Skin epidermis (tissue), 12 donors: ENCODE results near the gene EML4.
A peak's percentile ranks its signal among the peaks of the same experiment; 100 is the strongest.
"Not testable (repeated sequence)": the region's sequence is repeated elsewhere in the genome, so short reads cannot be mapped to it uniquely, and the experiment has no call there.

Source experiments
- H3K27ac ChIP-seq, 21 experiments: fragments of 200-600 bp; sonication (generic) in 11 of 21; one replicate each; pipeline ENCODE4 v1.5.0; 2020; ENCODE audit warnings: mild to moderate bottlenecking in 3 of 21, inconsistent platforms in 2 of 21, moderate library complexity in 2 of 21
- H3K4me3 ChIP-seq, 7 experiments: fragments of 200-600 bp; sonication (generic) in 2 of 7; one replicate each; pipeline ENCODE4 v1.5.0; 2020; ENCODE audit warnings: inconsistent platforms in 2 of 7, mild to moderate bottlenecking in 2 of 7, moderate library complexity in 1 of 7

EML4 gene

GRCh38 chr2:42168459-42169099, 574 bp upstream of the EML4 start:
- Histone ChIP-seq H3K27ac (peak overlapping the region in 15 of 21 experiments; percentile 7 to 92 (median 62)), H3K4me3 (peak overlapping the region in 2 of 7 experiments; percentile 15 to 17)

DNA sequence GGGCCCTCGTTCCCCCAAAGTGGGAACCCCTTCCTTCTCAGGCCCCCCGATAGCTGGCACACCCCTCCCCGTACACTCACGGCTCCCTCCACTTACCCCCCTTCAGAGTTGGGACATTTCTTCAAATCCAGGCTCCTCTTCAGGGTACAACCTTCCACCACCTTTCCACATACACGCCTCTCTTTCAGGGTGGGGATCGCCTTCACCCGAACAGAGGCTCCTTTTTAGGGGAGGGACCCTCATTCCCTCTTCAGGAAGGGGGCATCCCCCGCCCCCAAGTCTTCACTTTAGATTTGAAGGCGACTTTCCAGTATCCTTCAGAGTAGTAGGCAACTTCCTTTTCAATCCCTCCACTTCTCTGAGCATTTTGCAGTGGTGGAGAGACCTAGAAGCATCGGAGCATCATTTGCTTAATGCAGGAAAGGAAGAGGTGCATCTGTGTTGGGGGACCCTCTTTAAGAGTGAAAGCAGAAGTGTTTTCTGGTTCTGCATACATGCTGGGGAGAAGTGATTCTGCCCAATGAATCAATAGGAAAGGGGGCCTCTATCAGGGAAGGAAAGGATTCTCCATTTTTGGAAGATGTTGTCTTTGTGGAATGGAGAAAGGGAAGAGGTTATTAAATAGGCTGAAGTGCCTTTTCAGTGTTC, 845 bp downstream of the EML4 start:
- Histone ChIP-seq H3K27ac (peak overlapping the region; percentile 72 to 97 (median 92)), H3K4me3 (peak overlapping the region; percentile 73 to 93 (median 84))

DNA sequence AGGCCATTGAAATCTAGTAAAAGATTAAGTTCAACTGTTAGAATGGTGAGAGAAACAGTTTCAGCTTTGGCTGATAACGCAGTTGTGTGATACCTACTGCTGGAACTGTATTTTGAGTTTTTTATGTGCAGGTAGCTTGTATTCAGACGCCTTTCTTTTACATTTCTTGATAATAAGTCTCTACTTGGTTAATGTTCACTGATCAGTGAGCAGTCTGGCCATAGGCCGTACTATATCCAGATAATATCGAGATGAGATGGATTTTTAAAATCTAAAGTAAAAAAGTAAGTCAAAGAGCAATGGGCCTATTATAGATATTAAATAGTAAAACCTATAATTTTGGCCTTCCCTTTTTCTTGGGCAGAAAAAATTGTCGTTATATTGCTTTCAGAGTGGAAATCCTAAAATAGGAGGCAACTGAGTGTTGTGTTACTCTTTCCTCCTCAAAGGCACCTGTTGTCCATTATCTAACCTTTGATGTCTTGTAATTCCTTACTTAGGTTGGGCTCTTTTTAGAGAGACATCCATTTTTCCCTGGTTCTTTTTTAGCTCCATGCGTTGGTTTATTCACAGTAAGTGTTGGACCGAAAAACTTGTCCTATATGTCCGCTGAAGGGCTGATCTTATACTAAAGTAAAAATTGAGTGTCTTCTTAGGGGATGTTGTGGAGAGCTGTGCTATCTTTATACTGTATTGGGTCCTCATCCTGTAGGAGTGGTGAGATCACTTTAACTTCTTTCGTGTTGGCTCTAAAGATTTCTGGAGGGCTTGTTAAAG, 1.7 kb downstream of the EML4 start:
- Histone ChIP-seq H3K4me3 (peak overlapping the region; percentile 73 to 93 (median 84)), H3K27ac (peak overlapping the region in 18 of 21 experiments; percentile 18 to 97 (median 92))

DNA sequence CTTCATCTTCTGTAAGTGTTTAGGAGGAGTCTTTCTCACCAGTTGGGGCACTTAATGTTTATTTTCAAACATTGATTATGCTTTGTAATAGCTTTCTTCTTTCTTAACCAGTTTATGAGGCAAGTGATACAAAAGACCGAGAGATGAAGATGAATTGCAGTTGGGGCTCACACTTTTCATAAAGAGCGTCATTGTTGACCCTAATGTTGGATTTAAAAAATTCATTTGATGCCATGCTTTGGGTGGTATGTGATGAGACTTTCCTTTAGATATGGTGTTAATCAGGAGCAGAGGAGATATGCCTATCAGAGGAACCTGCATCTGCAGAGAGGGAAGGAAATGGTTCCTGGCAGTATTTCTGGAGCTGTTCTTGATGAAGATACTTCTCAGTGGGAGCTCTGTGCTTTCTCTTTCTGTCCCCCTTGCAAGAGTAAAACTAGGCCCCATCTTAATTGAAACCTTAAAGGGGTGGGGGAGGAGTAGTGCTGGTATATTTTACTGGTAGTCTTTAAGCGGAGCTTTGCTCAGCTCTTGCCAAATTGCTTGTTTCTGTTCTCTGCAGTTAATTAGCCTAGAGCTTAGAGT, 2.3 kb downstream of the EML4 start:
- Histone ChIP-seq H3K27ac (peak overlapping the region in 15 of 21 experiments; percentile 18 to 97 (median 92)), H3K4me3 (peak overlapping the region in 4 of 7 experiments; percentile 73 to 87 (median 80))

- Histone ChIP-seq H3K27ac (peak overlapping the region in 11 of 21 experiments; percentile 25 to 96 (median 90)), H3K4me3 (peak overlapping the region in 3 of 7 experiments; percentile 73 to 84 (median 77))
Observed at GRCh38 chr2:42172020-42172419, 2.9 kb downstream of the EML4 start.

DNA sequence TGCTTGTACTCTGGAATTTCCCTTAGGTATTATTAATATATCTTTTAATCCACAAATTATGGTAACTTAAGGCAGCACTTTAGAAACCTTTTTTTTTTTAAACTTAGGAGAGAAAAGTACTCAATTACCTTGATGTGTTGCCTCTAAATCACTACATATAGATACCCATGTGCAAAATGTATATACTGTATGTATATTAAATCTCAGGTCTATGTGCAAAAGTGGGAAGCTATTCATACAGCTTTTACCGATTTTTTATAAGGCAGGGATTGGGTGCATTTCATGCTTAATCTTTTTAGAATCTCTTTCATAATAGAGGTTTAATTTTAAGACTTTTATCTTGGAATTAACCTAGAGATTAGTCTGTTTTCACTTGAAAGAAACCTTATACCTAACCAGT, 3.4 kb downstream of the EML4 start:
- Histone ChIP-seq H3K4me3 (peak overlapping the region in 1 of 7 experiments; percentile 73), H3K27ac (peak overlapping the region in 6 of 21 experiments; percentile 22 to 95 (median 74))

GRCh38 chr2:42173467-42173866, 4.3 kb downstream of the EML4 start:
- H3K27ac ChIP-seq: peak overlapping the region in 2 of 21 experiments; percentile 2 to 94
- not testable (repeated sequence) for H3K4me3 ChIP-seq

DNA sequence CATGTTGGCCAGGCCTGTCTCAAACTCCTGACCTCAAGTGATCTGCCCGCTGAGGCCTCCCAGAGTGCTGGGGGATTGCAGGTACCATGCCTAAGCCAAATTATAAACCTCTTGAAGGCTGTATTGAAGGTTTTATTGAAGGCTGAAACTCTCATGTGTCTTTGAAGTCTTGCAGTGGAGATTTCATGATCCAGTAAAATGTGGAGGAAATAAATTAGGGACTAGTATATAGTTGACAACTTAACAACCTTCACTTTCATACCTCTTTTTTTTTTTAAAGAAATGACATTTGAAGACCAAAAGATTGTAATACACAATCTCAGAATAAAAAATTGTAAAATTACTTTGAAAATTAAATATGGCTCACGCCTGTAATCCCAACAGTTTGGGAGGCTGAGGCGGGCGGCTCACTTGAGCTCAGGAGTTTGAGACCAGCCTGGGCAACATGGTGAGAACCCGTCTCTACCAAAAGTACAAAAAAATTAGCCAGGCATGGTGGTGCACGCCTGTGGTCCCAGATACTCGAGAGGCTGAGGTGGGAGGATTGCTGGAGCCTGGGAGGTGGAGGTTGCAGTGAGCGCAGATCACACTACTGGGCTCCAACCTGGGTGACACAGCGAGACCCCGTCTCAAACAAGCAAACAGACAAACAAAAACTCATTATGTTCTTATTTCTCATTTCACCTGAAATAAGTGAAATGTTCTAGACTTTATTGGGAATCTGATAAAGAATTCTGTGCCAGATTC, 8.0 kb downstream of the EML4 start:
- H3K4me3 ChIP-seq: no peak overlapping the region

GRCh38 chr2:42178335-42178734, 9.2 kb downstream of the EML4 start:
- Histone ChIP-seq H3K27ac (no peak overlapping the region), H3K4me3 (no peak overlapping the region)

More for the DNA sequence above, 8.0 kb downstream of the EML4 start:
- peak overlapping the region in 1 of 21 experiments; percentile 16 for H3K27ac ChIP-seq

- Histone ChIP-seq H3K4me3 (no peak overlapping the region), H3K27ac (peak overlapping the region in 1 of 21 experiments; percentile 6)
Observed at GRCh38 chr2:42180300-42180699, 11.1 kb downstream of the EML4 start.

DNA sequence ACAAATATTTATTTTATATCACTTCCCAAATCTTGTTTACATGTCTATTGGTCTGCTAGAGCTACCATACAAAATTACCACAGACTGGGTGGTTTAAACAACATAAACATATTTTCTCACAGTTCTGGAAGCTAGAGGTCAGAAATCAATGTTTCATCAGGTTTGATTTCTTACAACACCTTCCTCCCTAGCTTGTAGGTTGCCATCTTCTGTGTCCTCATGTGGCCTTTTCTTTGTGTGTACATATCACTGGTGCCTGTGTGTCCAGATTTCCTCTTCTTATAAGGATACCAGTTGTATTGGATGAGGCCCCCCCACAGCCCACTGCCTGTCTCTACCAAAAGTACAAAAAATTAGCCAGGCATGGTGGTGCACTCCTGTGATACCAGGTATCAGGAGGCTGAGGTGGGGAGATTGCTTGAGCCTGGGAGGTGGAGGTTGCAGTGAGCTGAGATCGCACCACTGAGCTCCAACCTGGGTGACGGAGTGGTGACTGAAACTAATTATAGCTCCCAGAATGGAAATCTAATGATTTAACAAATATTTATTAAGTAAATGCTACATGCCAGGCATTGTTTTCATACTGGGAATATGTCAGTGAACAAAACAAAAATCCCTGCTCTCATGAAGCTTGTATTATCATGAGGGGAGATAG, 13.6 kb downstream of the EML4 start:
- H3K4me3 ChIP-seq: no peak overlapping the region
- H3K27ac ChIP-seq: no peak overlapping the region

GRCh38 chr2:42183775-42184174, 14.6 kb downstream of the EML4 start:
- Histone ChIP-seq H3K27ac (no peak overlapping the region), H3K4me3 (no peak overlapping the region)

DNA sequence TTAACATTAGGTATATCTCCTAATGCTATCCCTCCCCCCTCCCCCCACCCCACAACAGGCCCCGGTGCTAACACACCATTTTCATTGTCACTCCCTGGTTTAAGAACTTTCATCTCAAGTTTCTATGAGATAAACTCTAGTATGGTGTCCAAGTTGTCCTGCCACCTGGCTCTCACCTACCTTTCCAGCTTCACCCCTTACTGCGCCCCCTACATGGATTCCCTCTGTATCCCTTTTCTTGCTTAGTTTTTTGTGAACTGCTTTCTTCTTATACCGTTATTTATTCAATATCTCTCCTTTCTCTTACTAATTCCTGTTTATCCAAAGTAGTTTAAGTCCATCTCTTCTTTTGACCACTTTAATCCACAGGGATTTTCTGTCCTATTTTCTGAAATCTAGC, 15.2 kb downstream of the EML4 start:
- Histone ChIP-seq H3K4me3 (no peak overlapping the region), H3K27ac (no peak overlapping the region)

DNA sequence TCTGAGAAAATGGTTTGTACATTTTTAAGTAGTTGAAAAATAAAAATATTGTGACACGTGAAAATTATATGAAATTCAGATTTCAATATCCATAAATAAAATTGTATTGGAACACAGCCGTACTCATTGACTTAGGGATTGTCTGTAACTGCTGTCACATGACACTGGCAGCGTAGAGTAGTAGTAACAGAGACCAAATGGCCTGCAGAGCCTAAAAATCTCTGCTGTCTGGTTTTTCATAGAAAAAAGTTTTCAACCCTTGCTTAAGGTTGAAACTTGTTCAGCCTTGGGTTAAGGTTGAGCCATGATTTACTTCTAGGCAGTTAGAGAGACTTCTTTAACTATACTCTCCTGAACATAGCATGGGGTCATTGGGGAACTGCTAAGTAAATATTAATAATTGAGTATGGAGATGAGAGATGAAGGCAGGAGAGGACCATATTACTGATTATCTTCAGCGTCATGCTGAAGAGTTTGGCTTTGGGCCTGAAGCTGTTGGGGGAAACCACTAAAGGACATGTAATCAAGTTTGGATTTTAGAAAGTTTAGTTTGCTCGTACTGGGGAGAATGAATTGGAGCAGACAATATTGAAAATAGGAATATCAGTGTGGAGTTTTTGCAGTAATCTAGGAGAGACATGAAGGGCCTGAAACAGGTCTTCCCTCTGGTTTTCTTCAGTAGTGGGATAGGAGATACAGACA, 16.2 kb downstream of the EML4 start:
- Histone ChIP-seq H3K4me3 (no peak overlapping the region), H3K27ac (no peak overlapping the region)

DNA sequence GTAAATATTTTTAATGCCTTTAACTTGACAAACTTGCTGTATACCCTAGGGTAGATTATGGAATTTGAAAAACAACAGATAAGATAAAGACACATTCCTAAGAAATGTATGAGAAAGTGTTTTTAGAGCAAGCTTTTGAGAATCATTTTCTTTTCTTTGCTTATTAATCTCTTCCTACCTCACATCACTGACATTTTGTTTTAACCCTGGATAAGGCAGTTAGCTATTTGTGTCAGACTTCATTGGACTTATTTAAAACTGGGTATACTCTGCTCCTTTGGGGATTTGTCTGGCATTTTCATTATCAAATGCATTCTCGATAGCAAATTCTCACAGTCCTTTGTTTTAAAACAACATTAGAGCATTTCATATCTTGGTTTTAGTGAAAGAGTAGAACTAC, 17.2 kb downstream of the EML4 start:
- Histone ChIP-seq H3K27ac (no peak overlapping the region), H3K4me3 (no peak overlapping the region)

DNA sequence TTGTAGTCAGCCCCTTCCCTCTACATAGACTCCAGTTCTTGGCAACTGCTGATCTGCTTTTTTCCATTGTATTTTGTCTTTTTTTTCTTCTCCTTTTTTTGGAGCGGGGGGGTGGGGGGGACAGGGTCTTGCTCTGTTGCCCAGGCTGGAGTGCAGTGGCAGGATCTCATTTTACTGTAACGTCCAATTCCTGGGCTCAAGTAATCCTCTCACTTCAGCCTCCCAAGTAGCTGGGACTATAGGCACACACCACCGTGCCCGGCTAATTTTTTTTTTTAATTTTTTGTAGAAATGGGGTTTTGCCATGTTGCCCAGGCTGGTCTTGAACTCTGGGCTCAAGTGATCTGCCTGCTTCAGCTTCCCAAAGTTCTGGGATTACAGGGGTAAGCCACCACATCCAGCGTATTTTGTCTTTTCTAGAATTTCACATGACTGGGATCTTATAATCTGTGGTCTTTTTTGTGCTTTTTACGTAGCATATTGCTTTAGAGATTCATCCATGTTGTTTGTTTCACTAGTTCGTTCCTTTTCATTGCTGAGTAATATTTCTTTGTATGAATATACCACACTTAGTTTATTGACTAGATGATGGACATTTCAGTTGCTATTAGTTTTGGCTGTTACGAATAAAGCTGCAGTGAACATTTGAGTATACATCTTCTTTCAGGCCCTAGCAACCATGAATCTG, 17.9 kb downstream of the EML4 start:
- no peak overlapping the region for H3K27ac ChIP-seq
- H3K4me3 ChIP-seq: no peak overlapping the region

- H3K27ac ChIP-seq: no peak overlapping the region
Observed at GRCh38 chr2:42187886-42188285, 18.7 kb downstream of the EML4 start.

DNA sequence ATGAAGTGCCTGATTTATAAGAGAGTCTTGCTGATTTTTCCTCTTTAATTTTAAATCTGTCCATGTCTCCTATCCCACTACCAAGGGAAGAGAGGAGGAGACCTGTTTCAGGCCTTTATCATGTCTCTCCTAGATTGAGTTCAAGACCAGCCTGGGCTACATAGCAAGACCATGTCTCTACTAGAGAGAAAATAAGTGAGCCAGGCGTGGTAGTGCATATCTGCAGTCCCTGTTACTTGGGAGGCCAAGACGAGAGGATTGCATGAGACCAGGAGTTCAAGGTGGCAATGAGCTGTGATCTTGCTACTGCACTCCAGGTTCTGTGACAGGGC, 20.0 kb downstream of the EML4 start:
- Histone ChIP-seq H3K4me3 (no peak overlapping the region), H3K27ac (no peak overlapping the region)

More at GRCh38 chr2:42187886-42188285, 18.7 kb downstream of the EML4 start:
- H3K4me3 ChIP-seq: no peak overlapping the region
